Placental pericyte (primary cell): ENCODE data around the gene KCNB1. TPM values are rescaled to one million over a fixed set of nuclear protein-coding genes. Genes with fewer than 3 reads are reported as not detected.

Source experiments
- total RNA-seq: library from RNA; depleted of rRNA; stranded (reverse); fragments of >200 nt; gene quantifications from 2 replicates; pipeline ENCODE4 v1.2.3, GENCODE V29; 2012

Gene KCNB1
- total RNA-seq = under 0.01 TPM in 1 of 2 replicates, not detected in the other

DNA sequence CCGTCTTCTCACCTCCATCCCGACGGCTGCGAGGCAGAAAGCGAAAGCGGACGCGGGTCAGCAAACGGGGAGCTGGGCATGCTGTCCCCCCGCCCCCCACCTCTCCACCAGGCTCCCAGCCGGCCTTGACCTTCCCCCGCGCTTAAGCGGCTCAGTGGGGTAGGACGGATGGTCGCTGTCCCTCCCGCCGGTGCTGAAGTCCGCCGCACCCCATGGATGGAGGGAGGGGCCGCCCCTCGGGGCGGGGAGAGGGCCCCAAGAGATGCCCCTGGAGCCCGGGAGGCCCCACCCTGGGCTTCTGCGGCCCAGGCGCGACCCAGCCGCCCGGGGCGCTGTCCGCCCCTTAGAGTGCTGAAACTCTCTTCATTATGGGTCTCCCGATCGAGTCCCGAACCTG, at the start of gene KCNB1:
Gene KCNB1 (minus strand): TSS at position 48 of the 397 bp plus-strand sequence. CDS start 188 bp downstream, outside the sequence.

Other genes starting within 250 kb of the KCNB1 start
- 37.4 and 53.4 TPM in 2 replicates for gene ZNFX1, start 204.6 kb downstream of the KCNB1 start, total RNA-seq
- gene PTGIS, start 85.5 kb upstream of the KCNB1 start, total RNA-seq = 0.14 and 4.6 TPM in 2 replicates
- 28.9 and 49.5 TPM in 2 replicates for gene B4GALT5, start 231.2 kb upstream of the KCNB1 start, total RNA-seq